SK-N-SH (cell line): ENCODE results near the gene RAB3C. TPM values are rescaled to one million over a fixed set of nuclear protein-coding genes. Genes with fewer than 3 reads are reported as not detected.

ENCODE experiments used
- CTCF ChIA-PET: fragments of 300-600, 350-600 bp; formaldehyde crosslinking; extraction: SDS; loops from one replicate; lab custom pipeline; 2021; lab: Yijun Ruan, JAX
- POLR2A ChIA-PET: fragments of 350-600 bp; sonication (Branson Sonifier 250); formaldehyde crosslinking; extraction: SDS; loops from one replicate; lab custom pipeline; 2020; ENCODE audit warnings: antibody characterized with exemption, inconsistent platforms; lab: Yijun Ruan, JAX
- DNase-seq: peaks from one replicate; pipeline ENCODE4 v3.0.0; 2012
- H2AFZ ChIP-seq: fragments of 200-600 bp; sonication (generic); 2 replicates; pipeline ENCODE4 v1.8.1; 2016; ENCODE audit warnings: antibody characterized with exemption, mild to moderate bottlenecking, low read depth
- H3F3A ChIP-seq: fragments of 200-600 bp; sonication (generic); replicated peaks from 2 replicates; pipeline ENCODE3; 2016; ENCODE audit warnings: antibody characterized with exemption, mild to moderate bottlenecking; ENCODE audit not compliant: insufficient read depth
- H3K27ac ChIP-seq, 2 experiments: fragments of 200-500 bp in 1 of 2; fragments of 200-600 bp in 1 of 2; sonication (Bioruptor generic) in 1 of 2; sonication (generic), shearing (Covaris generic) in 1 of 2; 2 replicates each; pipeline versions ENCODE4 v1.5.1 to v1.6.1; 2014 to 2016; ENCODE audit warnings: low read depth in 2 of 2, inconsistent platforms in 1 of 2, low read length in 1 of 2, mild to moderate bottlenecking in 1 of 2, mixed read lengths in 1 of 2
- H3K27me3 ChIP-seq: fragments of 200-600 bp; sonication (generic), shearing (Covaris generic); 2 replicates; pipeline ENCODE4 v1.6.1; 2016; ENCODE audit warnings: mixed run types; ENCODE audit not compliant: insufficient read depth
- H3K36me3 ChIP-seq, 2 experiments: fragments of 200-500 bp in 1 of 2; fragments of 200-600 bp in 1 of 2; sonication (Bioruptor generic) in 1 of 2; sonication (generic) in 1 of 2; replicated peaks in 1 of 2; 2 replicates each; pipeline versions ENCODE3 to v1.5.1; 2014 to 2016; ENCODE audit warnings: low read length in 1 of 2, mild to moderate bottlenecking in 1 of 2; ENCODE audit not compliant: insufficient read depth in 2 of 2, control insufficient read depth in 1 of 2
- H3K4me1 ChIP-seq, 2 experiments: fragments of 200-500 bp in 1 of 2; fragments of 200-600 bp in 1 of 2; sonication (Bioruptor generic) in 1 of 2; sonication (generic), shearing (Covaris generic) in 1 of 2; 2 replicates each; pipeline versions ENCODE4 v1.5.1 to v1.6.1; 2014 to 2016; ENCODE audit warnings: low read depth in 1 of 2, low read length in 1 of 2, mixed run types in 1 of 2; ENCODE audit not compliant: insufficient read depth in 2 of 2, control insufficient read depth in 1 of 2
- H3K4me2 ChIP-seq: fragments of 200-600 bp; sonication (generic), shearing (Covaris generic); 2 replicates; pipeline ENCODE4 v1.6.1; 2017; ENCODE audit warnings: mixed run types
- H3K4me3 ChIP-seq, 2 experiments: fragments of 200-500 bp in 1 of 2; fragments of 200-600 bp in 1 of 2; sonication (Bioruptor generic) in 1 of 2; sonication (generic), shearing (Covaris generic) in 1 of 2; 2 replicates each; pipeline versions ENCODE4 v1.5.1 to v1.8.1; 2014 to 2016; ENCODE audit warnings: low read depth in 2 of 2, inconsistent platforms in 1 of 2, low read length in 1 of 2, mild to moderate bottlenecking in 1 of 2, mixed read lengths in 1 of 2, moderate library complexity in 1 of 2
- H3K79me2 ChIP-seq: fragments of 200-600 bp; sonication (generic); 2 replicates; pipeline ENCODE4 v1.8.1; 2017; ENCODE audit warnings: mild to moderate bottlenecking; ENCODE audit not compliant: insufficient read depth
- H3K9ac ChIP-seq: fragments of 200-600 bp; sonication (generic); 2 replicates; pipeline ENCODE4 v1.6.1; 2017; ENCODE audit warnings: mixed run types
- H3K9me2 ChIP-seq: fragments of 200-600 bp; sonication (generic); 2 replicates; pipeline ENCODE4 v1.6.1; 2017; ENCODE audit warnings: mixed run types
- H3K9me3 ChIP-seq: fragments of 200-600 bp; sonication (generic); 2 replicates; pipeline ENCODE4 v1.6.1; 2017; ENCODE audit warnings: mixed run types, mild to moderate bottlenecking, moderate library complexity
- H4K20me1 ChIP-seq: fragments of 200-600 bp; sonication (generic); 2 replicates; pipeline ENCODE4 v1.6.1; 2017; ENCODE audit warnings: mild to moderate bottlenecking, mixed run types; ENCODE audit not compliant: insufficient read depth
- CHD2 ChIP-seq: fragments of 150-350 bp; IDR thresholded peaks from 2 replicates; pipeline ENCODE4 v1.6.1; 2018; ENCODE audit warnings: low read length; ENCODE audit not compliant: partially characterized antibody
- EP300 ChIP-seq, 2 experiments: IDR thresholded peaks; 2 replicates each; pipeline versions ENCODE4 v1.4.0 to v1.6.1; 2012; ENCODE audit warnings: borderline replicate concordance in 1 of 2, low read depth in 1 of 2, low read length in 1 of 2
- GATA2 ChIP-seq: sonication (generic); formaldehyde crosslinking; IDR thresholded peaks from 2 replicates; pipeline ENCODE4 v1.5.0; 2020; ENCODE audit warnings: mild to moderate bottlenecking, missing genetic modification reagents
- MXI1 ChIP-seq: IDR thresholded peaks from 2 replicates; pipeline ENCODE4 v1.6.1; 2012; ENCODE audit warnings: mild to moderate bottlenecking, low read depth, low read length, improper control_type of control experiment
- NFIC ChIP-seq: IDR thresholded peaks from 2 replicates; pipeline ENCODE4 v1.4.0; 2012; ENCODE audit warnings: borderline replicate concordance
- POLR2AphosphoS5 ChIP-seq: IDR thresholded peaks from 2 replicates; pipeline ENCODE4 v1.6.1; 2012; ENCODE audit warnings: low read depth, low read length
- RCOR1 ChIP-seq: fragments of 150-350 bp; IDR thresholded peaks from 2 replicates; pipeline ENCODE4 v1.6.1; 2017; ENCODE audit warnings: antibody characterized with exemption, low read length
- RFX5 ChIP-seq: IDR thresholded peaks from 2 replicates; pipeline ENCODE4 v1.6.1; 2012; ENCODE audit warnings: mild to moderate bottlenecking, improper control_type of control experiment, low read length
- SIN3A ChIP-seq: IDR thresholded peaks from 2 replicates; pipeline ENCODE4 v1.6.1; 2012; ENCODE audit warnings: low read depth, mild to moderate bottlenecking, low read length, moderate library complexity, borderline replicate concordance
- TAF1 ChIP-seq: IDR thresholded peaks from 2 replicates; pipeline ENCODE4 v1.6.1; 2012; ENCODE audit warnings: low read depth, mild to moderate bottlenecking, low read length, moderate library complexity, borderline replicate concordance
- TCF12 ChIP-seq: IDR thresholded peaks from 2 replicates; pipeline ENCODE4 v1.4.0; 2012
- TEAD4 ChIP-seq: IDR thresholded peaks from 2 replicates; pipeline ENCODE4 v1.4.0; 2012; ENCODE audit warnings: mild to moderate bottlenecking, borderline replicate concordance; ENCODE audit not compliant: insufficient read depth
- YY1 ChIP-seq: IDR thresholded peaks from 2 replicates; pipeline ENCODE4 v1.4.0; 2012; ENCODE audit warnings: low read depth, mild to moderate bottlenecking
- WGBS: methylation state at CpG from one replicate; pipeline ENCODE4 v1.1.6; 2017; ENCODE audit warnings: low lambda C conversion rate; 5-methylcytosine and 5-hydroxymethylcytosine counted together
- polyA plus RNA-seq, 3 experiments: library from polyadenylated mRNA; depleted of rRNA; stranded (reverse); fragments of >200 nt; gene quantifications; 2 replicates each; pipeline ENCODE4 v1.2.3, GENCODE V29; 2012
- TF ChIP-seq, protein P1 (sequence below): fragments of 200-600 bp; sonication (generic); IDR thresholded peaks from 2 replicates; pipeline ENCODE4 v1.6.1; 2017; ENCODE audit warnings: antibody characterized with exemption, mild to moderate bottlenecking, moderate library complexity
- TF ChIP-seq, protein P2 (sequence below): fragments of 150-350 bp; IDR thresholded peaks from 2 replicates; pipeline ENCODE4 v1.6.1; 2016; ENCODE audit warnings: mild to moderate bottlenecking, low read depth, low read length
- TF ChIP-seq, protein P3 (sequence below): IDR thresholded peaks from 2 replicates; pipeline ENCODE4; 2012
- TF ChIP-seq, protein P4 (sequence below): IDR thresholded peaks from 2 replicates; pipeline ENCODE4 v1.4.0; 2012; ENCODE audit warnings: low read depth
- TF ChIP-seq, protein P5 (sequence below): IDR thresholded peaks from 2 replicates; pipeline ENCODE4 v1.4.0; 2012; ENCODE audit warnings: low read depth, borderline replicate concordance
- TF ChIP-seq, protein P6 (sequence below): fragments of 150-350 bp; IDR thresholded peaks from 2 replicates; pipeline ENCODE4 v1.6.1; 2017; ENCODE audit warnings: antibody characterized with exemption, low read length, low read depth, borderline replicate concordance

The RAB3C gene
- polyA plus RNA-seq, 1 of the 3 experiments (the other 2 are of a cell fraction): 0.03 TPM

DNA sequence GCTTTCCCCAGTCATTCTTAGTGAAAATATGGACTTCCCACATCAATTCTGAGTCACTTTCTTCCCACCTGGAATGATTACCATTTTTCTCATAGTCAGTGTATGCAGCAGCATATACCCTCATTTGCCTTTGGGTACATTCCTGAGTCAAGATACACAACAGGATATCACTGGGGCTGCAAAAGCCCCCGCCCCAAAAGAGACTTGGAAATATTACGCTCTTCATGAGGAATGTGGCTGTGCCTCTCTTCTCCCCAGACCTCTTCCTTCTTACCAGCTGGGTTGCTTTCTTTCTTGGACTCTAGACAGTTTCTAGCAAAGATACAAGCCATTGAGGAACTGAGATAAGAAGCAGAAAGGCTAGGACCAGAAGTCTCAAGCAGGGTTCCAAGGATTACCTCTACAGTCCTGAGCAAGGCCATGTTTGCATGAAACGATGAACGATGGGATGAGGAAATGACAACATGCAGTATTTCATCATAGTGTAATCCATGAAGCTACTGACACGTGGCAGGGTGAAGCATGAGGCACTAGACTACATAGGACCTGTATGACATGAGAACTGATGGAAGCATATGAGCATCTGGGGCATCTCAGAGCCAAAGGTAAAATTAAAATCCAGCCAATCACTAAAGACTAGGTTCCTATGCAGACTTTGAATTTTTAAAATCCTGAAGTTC is 218.1 kb downstream of the RAB3C start:
- ChIA-PET POLR2A (no interaction called here), CTCF (interaction anchor here (1.2 to 1.5 kb wide), 2 partner anchors 13 to 49 kb away, joined by 4 read pairs; no protein-coding TSS in a partner anchor)
- Histone ChIP-seq H3K4me2 (no peak overlapping the region), H3K27me3 (no peaks in the 10 kb centered on the region), H3K79me2 (no peaks in the 10 kb centered on the region), H3K27ac (no peak overlapping the region), H3F3A (no peaks in the 10 kb centered on the region), H3K4me3 (no peak overlapping the region), H2AFZ (no peak overlapping the region), H3K9me3 (no peaks in the 10 kb centered on the region), H3K36me3 (no peaks in the 10 kb centered on the region), H3K9me2 (no peaks in the 10 kb centered on the region), H3K9ac (no peak overlapping the region), H3K4me1 (peaks cover 0 to 2% of the 10 kb centered on the region in 2 experiments; a peak in 1 of 4 replicates), H4K20me1 (no peaks in the 10 kb centered on the region)
- TF ChIP-seq, protein P1, sequence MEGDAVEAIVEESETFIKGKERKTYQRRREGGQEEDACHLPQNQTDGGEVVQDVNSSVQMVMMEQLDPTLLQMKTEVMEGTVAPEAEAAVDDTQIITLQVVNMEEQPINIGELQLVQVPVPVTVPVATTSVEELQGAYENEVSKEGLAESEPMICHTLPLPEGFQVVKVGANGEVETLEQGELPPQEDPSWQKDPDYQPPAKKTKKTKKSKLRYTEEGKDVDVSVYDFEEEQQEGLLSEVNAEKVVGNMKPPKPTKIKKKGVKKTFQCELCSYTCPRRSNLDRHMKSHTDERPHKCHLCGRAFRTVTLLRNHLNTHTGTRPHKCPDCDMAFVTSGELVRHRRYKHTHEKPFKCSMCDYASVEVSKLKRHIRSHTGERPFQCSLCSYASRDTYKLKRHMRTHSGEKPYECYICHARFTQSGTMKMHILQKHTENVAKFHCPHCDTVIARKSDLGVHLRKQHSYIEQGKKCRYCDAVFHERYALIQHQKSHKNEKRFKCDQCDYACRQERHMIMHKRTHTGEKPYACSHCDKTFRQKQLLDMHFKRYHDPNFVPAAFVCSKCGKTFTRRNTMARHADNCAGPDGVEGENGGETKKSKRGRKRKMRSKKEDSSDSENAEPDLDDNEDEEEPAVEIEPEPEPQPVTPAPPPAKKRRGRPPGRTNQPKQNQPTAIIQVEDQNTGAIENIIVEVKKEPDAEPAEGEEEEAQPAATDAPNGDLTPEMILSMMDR: no peak
- no peak for TF ChIP-seq GATA2 (CRISPR knock-in tag)
- TF ChIP-seq, protein P2, sequence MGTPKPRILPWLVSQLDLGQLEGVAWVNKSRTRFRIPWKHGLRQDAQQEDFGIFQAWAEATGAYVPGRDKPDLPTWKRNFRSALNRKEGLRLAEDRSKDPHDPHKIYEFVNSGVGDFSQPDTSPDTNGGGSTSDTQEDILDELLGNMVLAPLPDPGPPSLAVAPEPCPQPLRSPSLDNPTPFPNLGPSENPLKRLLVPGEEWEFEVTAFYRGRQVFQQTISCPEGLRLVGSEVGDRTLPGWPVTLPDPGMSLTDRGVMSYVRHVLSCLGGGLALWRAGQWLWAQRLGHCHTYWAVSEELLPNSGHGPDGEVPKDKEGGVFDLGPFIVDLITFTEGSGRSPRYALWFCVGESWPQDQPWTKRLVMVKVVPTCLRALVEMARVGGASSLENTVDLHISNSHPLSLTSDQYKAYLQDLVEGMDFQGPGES: no peak
- TF ChIP-seq, protein P3, sequence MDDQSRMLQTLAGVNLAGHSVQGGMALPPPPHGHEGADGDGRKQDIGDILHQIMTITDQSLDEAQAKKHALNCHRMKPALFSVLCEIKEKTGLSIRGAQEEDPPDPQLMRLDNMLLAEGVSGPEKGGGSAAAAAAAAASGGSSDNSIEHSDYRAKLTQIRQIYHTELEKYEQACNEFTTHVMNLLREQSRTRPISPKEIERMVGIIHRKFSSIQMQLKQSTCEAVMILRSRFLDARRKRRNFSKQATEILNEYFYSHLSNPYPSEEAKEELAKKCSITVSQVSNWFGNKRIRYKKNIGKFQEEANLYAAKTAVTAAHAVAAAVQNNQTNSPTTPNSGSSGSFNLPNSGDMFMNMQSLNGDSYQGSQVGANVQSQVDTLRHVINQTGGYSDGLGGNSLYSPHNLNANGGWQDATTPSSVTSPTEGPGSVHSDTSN: no peak
- TF ChIP-seq RCOR1: no peak
- TF ChIP-seq, protein P4, sequence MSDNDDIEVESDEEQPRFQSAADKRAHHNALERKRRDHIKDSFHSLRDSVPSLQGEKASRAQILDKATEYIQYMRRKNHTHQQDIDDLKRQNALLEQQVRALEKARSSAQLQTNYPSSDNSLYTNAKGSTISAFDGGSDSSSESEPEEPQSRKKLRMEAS: no peak
- no peak for TF ChIP-seq RFX5
- no peak for TF ChIP-seq CHD2
- no peak for TF ChIP-seq YY1
- TF ChIP-seq POLR2AphosphoS5: no peak
- TF ChIP-seq, protein P5, sequence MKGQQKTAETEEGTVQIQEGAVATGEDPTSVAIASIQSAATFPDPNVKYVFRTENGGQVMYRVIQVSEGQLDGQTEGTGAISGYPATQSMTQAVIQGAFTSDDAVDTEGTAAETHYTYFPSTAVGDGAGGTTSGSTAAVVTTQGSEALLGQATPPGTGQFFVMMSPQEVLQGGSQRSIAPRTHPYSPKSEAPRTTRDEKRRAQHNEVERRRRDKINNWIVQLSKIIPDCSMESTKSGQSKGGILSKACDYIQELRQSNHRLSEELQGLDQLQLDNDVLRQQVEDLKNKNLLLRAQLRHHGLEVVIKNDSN: no peak
- no peak for TF ChIP-seq SIN3A
- TF ChIP-seq NFIC: no peak
- TF ChIP-seq, protein P6, sequence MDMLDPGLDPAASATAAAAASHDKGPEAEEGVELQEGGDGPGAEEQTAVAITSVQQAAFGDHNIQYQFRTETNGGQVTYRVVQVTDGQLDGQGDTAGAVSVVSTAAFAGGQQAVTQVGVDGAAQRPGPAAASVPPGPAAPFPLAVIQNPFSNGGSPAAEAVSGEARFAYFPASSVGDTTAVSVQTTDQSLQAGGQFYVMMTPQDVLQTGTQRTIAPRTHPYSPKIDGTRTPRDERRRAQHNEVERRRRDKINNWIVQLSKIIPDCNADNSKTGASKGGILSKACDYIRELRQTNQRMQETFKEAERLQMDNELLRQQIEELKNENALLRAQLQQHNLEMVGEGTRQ: no peak
- no peak for TF ChIP-seq TEAD4
- TF ChIP-seq TAF1: no peak
- TF ChIP-seq TCF12: no peak
- TF ChIP-seq EP300 (IDR thresholded peaks at IDR 0.05; ENCODE audit: borderline replicate concordance in 1 of 2, low read depth in 1 of 2, low read length in 1 of 2): no peak
- no peak for TF ChIP-seq MXI1
- DNase-seq: no peak
- 50% methylated on average over 5 of the region's 5 CpGs for WGBS
